Measurements from ENCODE around the gene EMC8.

GRCh38 chr16:85838876-85839585, 39.7 kb upstream of the EMC8 start:
- TF ChIP-seq, protein P1, sequence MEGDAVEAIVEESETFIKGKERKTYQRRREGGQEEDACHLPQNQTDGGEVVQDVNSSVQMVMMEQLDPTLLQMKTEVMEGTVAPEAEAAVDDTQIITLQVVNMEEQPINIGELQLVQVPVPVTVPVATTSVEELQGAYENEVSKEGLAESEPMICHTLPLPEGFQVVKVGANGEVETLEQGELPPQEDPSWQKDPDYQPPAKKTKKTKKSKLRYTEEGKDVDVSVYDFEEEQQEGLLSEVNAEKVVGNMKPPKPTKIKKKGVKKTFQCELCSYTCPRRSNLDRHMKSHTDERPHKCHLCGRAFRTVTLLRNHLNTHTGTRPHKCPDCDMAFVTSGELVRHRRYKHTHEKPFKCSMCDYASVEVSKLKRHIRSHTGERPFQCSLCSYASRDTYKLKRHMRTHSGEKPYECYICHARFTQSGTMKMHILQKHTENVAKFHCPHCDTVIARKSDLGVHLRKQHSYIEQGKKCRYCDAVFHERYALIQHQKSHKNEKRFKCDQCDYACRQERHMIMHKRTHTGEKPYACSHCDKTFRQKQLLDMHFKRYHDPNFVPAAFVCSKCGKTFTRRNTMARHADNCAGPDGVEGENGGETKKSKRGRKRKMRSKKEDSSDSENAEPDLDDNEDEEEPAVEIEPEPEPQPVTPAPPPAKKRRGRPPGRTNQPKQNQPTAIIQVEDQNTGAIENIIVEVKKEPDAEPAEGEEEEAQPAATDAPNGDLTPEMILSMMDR (IDR thresholded peaks at IDR 0.05) = no peak
- TF ChIP-seq POLR2A (IDR thresholded peaks at IDR 0.05) = no peak

Data from uterus (tissue), 2 donors.